GM18868 (cell line): ENCODE data around the gene ATP2B3.

Experiments used
- ATAC-seq: cut with Tn5 transposase; IDR thresholded peaks from one replicate; pipeline ENCODE4 v1.9.1; 2021; ENCODE audit warnings: mild to moderate bottlenecking, moderate library complexity; ENCODE audit not compliant: unreplicated experiment

ATP2B3 gene

GRCh38 chrX:153488231-153488914 lies 29.1 kb upstream of the ATP2B3 start:
- ATAC-seq: no peak

- ATAC-seq: no peak
Observed at GRCh38 chrX:153490217-153490930, 27.1 kb upstream of the ATP2B3 start.

- no peak for ATAC-seq
Observed at GRCh38 chrX:153491351-153491914, 26.0 kb upstream of the ATP2B3 start.

GRCh38 chrX:153491918-153492317 lies 25.5 kb upstream of the ATP2B3 start:
- ATAC-seq: no peak

GRCh38 chrX:153492543-153492942 lies 24.9 kb upstream of the ATP2B3 start:
- no peak for ATAC-seq

GRCh38 chrX:153493085-153493484 lies 24.4 kb upstream of the ATP2B3 start:
- ATAC-seq: no peak

GRCh38 chrX:153494061-153494460 lies 23.4 kb upstream of the ATP2B3 start:
- no peak for ATAC-seq

GRCh38 chrX:153494541-153495361 lies 22.7 kb upstream of the ATP2B3 start, which contains the start of gene BGN:
BGN (plus strand) TSS chrX:153494980; CDS start chrX:153504632, 9,652 bp downstream.
- ATAC-seq: no peak

- no peak for ATAC-seq
Observed at GRCh38 chrX:153495362-153495751, 22.1 kb upstream of the ATP2B3 start.

- no peak for ATAC-seq
Observed at GRCh38 chrX:153495903-153496589, 21.4 kb upstream of the ATP2B3 start.

GRCh38 chrX:153496590-153496959 lies 20.9 kb upstream of the ATP2B3 start:
- no peak for ATAC-seq

- no peak for ATAC-seq
Observed at GRCh38 chrX:153498453-153498852, 19.0 kb upstream of the ATP2B3 start.

- ATAC-seq: no peak
Observed at GRCh38 chrX:153499341-153499740, 18.1 kb upstream of the ATP2B3 start.

- ATAC-seq: no peak
Observed at GRCh38 chrX:153499876-153500275, 17.6 kb upstream of the ATP2B3 start.

GRCh38 chrX:153500676-153501280 lies 16.7 kb upstream of the ATP2B3 start:
- ATAC-seq: no peak

GRCh38 chrX:153501530-153501929 lies 15.9 kb upstream of the ATP2B3 start:
- ATAC-seq: no peak

- no peak for ATAC-seq
Observed at GRCh38 chrX:153502131-153502530, 15.3 kb upstream of the ATP2B3 start.

- ATAC-seq: no peak
Observed at GRCh38 chrX:153502796-153503195, 14.6 kb upstream of the ATP2B3 start.

GRCh38 chrX:153504445-153505016 lies 12.9 kb upstream of the ATP2B3 start:
- ATAC-seq: no peak

GRCh38 chrX:153505361-153505760 lies 12.1 kb upstream of the ATP2B3 start:
- no peak for ATAC-seq
